Measurements from ENCODE around the gene NCK1.

GRCh38 chr3:136852180-136852579 lies 9.8 kb upstream of the NCK1 start:
- TF ChIP-seq POLR2AphosphoS5 (IDR thresholded peaks at IDR 0.05; ENCODE audit: low read depth, low read length) (no peak), REST (IDR thresholded peaks at IDR 0.05; ENCODE audit: insufficient read depth in 1 of 2, low read depth in 2 of 2, low read length in 2 of 2) (no peak), TAF1 (IDR thresholded peaks at IDR 0.05; ENCODE audit: borderline replicate concordance, insufficient read depth, low read length) (no peak), SIN3A (IDR thresholded peaks at IDR 0.05; ENCODE audit: borderline replicate concordance, insufficient read depth, low read length) (no peak), FOXP2 (optimal IDR thresholded peaks at IDR 0.05; ENCODE audit: borderline replicate concordance, extremely low read depth, extremely low read length, insufficient read depth) (no peak)
